ENCODE results near the gene HSBP1. TPM values are rescaled to one million over a fixed set of nuclear protein-coding genes. Genes with fewer than 3 reads are reported as not detected.

Gene HSBP1
- total RNA-seq, 1 donor from 2014 or later = 22.0 TPM

DNA sequence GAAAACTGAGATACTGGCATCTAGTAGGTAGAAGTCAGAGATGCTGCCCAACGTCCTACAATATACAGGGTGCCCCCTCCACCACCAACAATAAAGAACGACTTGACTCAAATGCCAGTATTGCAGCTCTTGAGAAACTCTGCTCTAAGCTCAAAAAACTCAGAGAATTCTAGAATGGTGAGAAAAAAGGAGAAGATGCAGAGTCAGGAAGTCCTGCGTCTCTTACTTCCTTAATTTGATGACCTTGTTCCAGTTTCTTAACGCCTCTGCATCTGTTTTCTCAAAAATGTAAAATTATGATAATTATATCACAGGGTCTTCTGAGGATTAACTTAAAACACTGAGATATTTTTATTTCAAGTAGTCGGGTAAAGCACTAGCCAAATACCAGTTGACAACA, 1.7 kb upstream of the HSBP1 start:
- Histone ChIP-seq H3K27me3 (ENCODE audit: control insufficient read depth, insufficient read depth, low read length) (no peaks in the 10 kb centered on the region), H3K4me3 (ENCODE audit: low read depth, low read length) (no peak overlapping the region), H3K36me3 (ENCODE audit: control insufficient read depth, insufficient read depth, low read length) (no peaks in the 10 kb centered on the region)
- DNase-seq (ENCODE audit: low read depth) = no peak
- TF ChIP-seq, protein P1, sequence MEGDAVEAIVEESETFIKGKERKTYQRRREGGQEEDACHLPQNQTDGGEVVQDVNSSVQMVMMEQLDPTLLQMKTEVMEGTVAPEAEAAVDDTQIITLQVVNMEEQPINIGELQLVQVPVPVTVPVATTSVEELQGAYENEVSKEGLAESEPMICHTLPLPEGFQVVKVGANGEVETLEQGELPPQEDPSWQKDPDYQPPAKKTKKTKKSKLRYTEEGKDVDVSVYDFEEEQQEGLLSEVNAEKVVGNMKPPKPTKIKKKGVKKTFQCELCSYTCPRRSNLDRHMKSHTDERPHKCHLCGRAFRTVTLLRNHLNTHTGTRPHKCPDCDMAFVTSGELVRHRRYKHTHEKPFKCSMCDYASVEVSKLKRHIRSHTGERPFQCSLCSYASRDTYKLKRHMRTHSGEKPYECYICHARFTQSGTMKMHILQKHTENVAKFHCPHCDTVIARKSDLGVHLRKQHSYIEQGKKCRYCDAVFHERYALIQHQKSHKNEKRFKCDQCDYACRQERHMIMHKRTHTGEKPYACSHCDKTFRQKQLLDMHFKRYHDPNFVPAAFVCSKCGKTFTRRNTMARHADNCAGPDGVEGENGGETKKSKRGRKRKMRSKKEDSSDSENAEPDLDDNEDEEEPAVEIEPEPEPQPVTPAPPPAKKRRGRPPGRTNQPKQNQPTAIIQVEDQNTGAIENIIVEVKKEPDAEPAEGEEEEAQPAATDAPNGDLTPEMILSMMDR (IDR thresholded peaks at IDR 0.05; ENCODE audit: insufficient read depth, low read length, poor library complexity, severe bottlenecking) = no peak

- TF ChIP-seq, protein P1 (IDR thresholded peaks at IDR 0.05; ENCODE audit: insufficient read depth, low read length, poor library complexity, severe bottlenecking) = no peak
- H3K27me3 ChIP-seq (ENCODE audit: control insufficient read depth, insufficient read depth, low read length) = no peaks in the 10 kb centered on the region
These were observed 1.0 kb upstream of the HSBP1 start for GRCh38 chr16:83806731-83807130.

GRCh38 chr16:83807327-83807709, 460 bp upstream of the HSBP1 start:
- H3K27me3 ChIP-seq (ENCODE audit: control insufficient read depth, insufficient read depth, low read length) = no peaks in the 10 kb centered on the region
- H3K36me3 ChIP-seq (ENCODE audit: control insufficient read depth, insufficient read depth, low read length) = no peaks in the 10 kb centered on the region
- TF ChIP-seq, protein P1 (IDR thresholded peaks at IDR 0.05; ENCODE audit: insufficient read depth, low read length, poor library complexity, severe bottlenecking) = no peak
- no peak for DNase-seq (ENCODE audit: low read depth)
- H3K4me3 ChIP-seq (ENCODE audit: low read depth, low read length) = no peak overlapping the region

More at GRCh38 chr16:83806731-83807130, 1.0 kb upstream of the HSBP1 start:
- H3K4me3 ChIP-seq (ENCODE audit: low read depth, low read length) = no peak overlapping the region
- no peaks in the 10 kb centered on the region for H3K36me3 ChIP-seq (ENCODE audit: control insufficient read depth, insufficient read depth, low read length)
- no peak for DNase-seq (ENCODE audit: low read depth)

- no peaks in the 10 kb centered on the region for H3K27me3 ChIP-seq (ENCODE audit: control insufficient read depth, insufficient read depth, low read length)
- peak overlapping the region; percentile 77 for H3K4me3 ChIP-seq (ENCODE audit: low read depth, low read length)
- H3K36me3 ChIP-seq (ENCODE audit: control insufficient read depth, insufficient read depth, low read length) = peaks cover 3% of the 10 kb centered on the region
- TF ChIP-seq, protein P1 (IDR thresholded peaks at IDR 0.05; ENCODE audit: insufficient read depth, low read length, poor library complexity, severe bottlenecking) = no peak
- DNase-seq (ENCODE audit: low read depth) = no peak
These were observed 816 bp downstream of the HSBP1 start for GRCh38 chr16:83808573-83809014.

GRCh38 chr16:83809092-83809491, 1.3 kb downstream of the HSBP1 start:
- H3K27me3 ChIP-seq (ENCODE audit: control insufficient read depth, insufficient read depth, low read length) = no peaks in the 10 kb centered on the region
- DNase-seq (ENCODE audit: low read depth) = no peak
- H3K4me3 ChIP-seq (ENCODE audit: low read depth, low read length) = peak overlapping the region; percentile 77
- peaks cover 3% of the 10 kb centered on the region for H3K36me3 ChIP-seq (ENCODE audit: control insufficient read depth, insufficient read depth, low read length)
- TF ChIP-seq, protein P1 (IDR thresholded peaks at IDR 0.05; ENCODE audit: insufficient read depth, low read length, poor library complexity, severe bottlenecking) = no peak

- no peak for DNase-seq (ENCODE audit: low read depth)
- TF ChIP-seq, protein P1 (IDR thresholded peaks at IDR 0.05; ENCODE audit: insufficient read depth, low read length, poor library complexity, severe bottlenecking) = no peak
These were observed 3.1 kb downstream of the HSBP1 start for GRCh38 chr16:83810901-83811300.

More at GRCh38 chr16:83810901-83811300, 3.1 kb downstream of the HSBP1 start:
- Histone ChIP-seq H3K36me3 (ENCODE audit: control insufficient read depth, insufficient read depth, low read length) (peaks cover 3% of the 10 kb centered on the region), H3K27me3 (ENCODE audit: control insufficient read depth, insufficient read depth, low read length) (no peaks in the 10 kb centered on the region), H3K4me3 (ENCODE audit: low read depth, low read length) (no peak overlapping the region)
